HG03521 (cell line): Measurements from ENCODE around the gene UTS2B.

Source experiments
- ATAC-seq: cut with Tn5 transposase; IDR thresholded peaks from one replicate; pipeline ENCODE4 v1.9.1; 2021; ENCODE audit warnings: mild to moderate bottlenecking, moderate library complexity; ENCODE audit not compliant: unreplicated experiment

The UTS2B gene

GRCh38 chr3:191253089-191253799 lies 77.1 kb downstream of the UTS2B start:
- peak; percentile 39 for ATAC-seq

GRCh38 chr3:191246630-191247029 lies 83.7 kb downstream of the UTS2B start:
- ATAC-seq = no peak

GRCh38 chr3:191246034-191246433 lies 84.3 kb downstream of the UTS2B start:
- ATAC-seq = peak; percentile 72

GRCh38 chr3:191244242-191244867 lies 86.0 kb downstream of the UTS2B start:
- ATAC-seq = peak; percentile 45

- ATAC-seq = no peak
These were observed 89.8 kb downstream of the UTS2B start for GRCh38 chr3:191240486-191240885.

- no peak for ATAC-seq
These were observed 90.8 kb downstream of the UTS2B start for GRCh38 chr3:191239407-191240031.

- no peak for ATAC-seq
These were observed 92.0 kb downstream of the UTS2B start for GRCh38 chr3:191238321-191238817.

GRCh38 chr3:191237047-191237882 lies 93.1 kb downstream of the UTS2B start:
- no peak for ATAC-seq

GRCh38 chr3:191236646-191237045 lies 93.7 kb downstream of the UTS2B start:
- ATAC-seq = no peak

- peak; percentile 100 for ATAC-seq
These were observed 94.7 kb downstream of the UTS2B start for GRCh38 chr3:191235331-191236314.

GRCh38 chr3:191234216-191234615 lies 96.1 kb downstream of the UTS2B start:
- no peak for ATAC-seq

- no peak for ATAC-seq
These were observed 102.8 kb downstream of the UTS2B start for GRCh38 chr3:191227541-191227940.

- ATAC-seq = no peak
These were observed 108.7 kb downstream of the UTS2B start for GRCh38 chr3:191221638-191222037.

- no peak for ATAC-seq
These were observed 109.4 kb downstream of the UTS2B start for GRCh38 chr3:191220908-191221307.

GRCh38 chr3:191217301-191217700 lies 113.0 kb downstream of the UTS2B start:
- no peak for ATAC-seq
